Measurements from ENCODE around the gene GLI3. TPM values are rescaled to one million over a fixed set of nuclear protein-coding genes. Genes with fewer than 3 reads are reported as not detected.

GLI3 gene
- total RNA-seq, 1 donor from 2014 or later = 126 TPM

DNA sequence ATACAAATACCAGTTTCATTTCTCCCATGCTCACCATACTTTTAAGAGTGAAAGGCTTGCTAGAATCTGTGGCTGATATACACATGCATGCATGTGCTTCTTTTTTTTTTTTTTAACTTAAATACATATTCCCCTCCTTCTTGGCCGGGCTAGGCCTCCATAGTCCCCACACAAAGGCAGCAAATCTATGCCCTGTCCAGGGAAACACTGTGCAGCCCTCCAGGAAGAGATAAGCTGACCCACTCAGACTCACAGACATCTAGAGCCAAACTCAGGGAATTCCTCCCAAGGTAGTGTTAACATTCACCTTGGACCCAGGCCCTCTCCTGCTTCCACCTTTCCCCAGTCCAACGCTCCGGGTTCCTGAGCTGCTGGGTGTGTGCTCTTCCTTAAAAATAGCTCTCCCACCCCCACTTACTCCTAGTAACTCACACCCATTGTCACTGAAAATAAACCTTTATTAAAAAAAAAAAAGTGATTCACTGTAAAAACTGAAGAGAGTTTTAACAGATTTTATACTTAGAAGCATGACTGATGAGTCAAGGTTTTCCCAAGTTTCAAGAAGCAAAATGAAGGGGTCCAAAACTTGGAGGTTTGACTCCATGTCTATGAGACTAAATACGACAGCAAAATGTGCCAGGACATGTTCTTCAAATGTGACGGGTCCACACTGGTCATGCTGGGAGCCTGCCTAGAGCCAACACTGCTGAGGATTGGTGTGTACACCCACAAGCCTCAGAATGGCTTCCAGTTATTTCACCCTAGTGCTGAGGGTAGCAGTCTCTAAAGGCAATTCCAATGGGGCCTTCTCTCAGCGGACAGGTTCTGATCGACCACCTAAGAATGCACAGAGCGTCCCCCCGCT, 159.5 kb downstream of the GLI3 start:
- Mint-ChIP-seq H3K4me3 (no peak overlapping the region), H3K9me3 (no peaks in the 10 kb centered on the region), H3K4me1 (peaks cover 71% of the 10 kb centered on the region), H3K27ac (peak overlapping the region; percentile 32), H3K36me3 (peaks cover 6% of the 10 kb centered on the region), H3K27me3 (ENCODE audit: low read depth) (no peaks in the 10 kb centered on the region)
- no peak for DNase-seq (ENCODE audit: low spot score in 2 of 2, unreplicated experiment in 2 of 2)
- TF ChIP-seq, protein P1, sequence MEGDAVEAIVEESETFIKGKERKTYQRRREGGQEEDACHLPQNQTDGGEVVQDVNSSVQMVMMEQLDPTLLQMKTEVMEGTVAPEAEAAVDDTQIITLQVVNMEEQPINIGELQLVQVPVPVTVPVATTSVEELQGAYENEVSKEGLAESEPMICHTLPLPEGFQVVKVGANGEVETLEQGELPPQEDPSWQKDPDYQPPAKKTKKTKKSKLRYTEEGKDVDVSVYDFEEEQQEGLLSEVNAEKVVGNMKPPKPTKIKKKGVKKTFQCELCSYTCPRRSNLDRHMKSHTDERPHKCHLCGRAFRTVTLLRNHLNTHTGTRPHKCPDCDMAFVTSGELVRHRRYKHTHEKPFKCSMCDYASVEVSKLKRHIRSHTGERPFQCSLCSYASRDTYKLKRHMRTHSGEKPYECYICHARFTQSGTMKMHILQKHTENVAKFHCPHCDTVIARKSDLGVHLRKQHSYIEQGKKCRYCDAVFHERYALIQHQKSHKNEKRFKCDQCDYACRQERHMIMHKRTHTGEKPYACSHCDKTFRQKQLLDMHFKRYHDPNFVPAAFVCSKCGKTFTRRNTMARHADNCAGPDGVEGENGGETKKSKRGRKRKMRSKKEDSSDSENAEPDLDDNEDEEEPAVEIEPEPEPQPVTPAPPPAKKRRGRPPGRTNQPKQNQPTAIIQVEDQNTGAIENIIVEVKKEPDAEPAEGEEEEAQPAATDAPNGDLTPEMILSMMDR (IDR thresholded peaks at IDR 0.05; ENCODE audit: unreplicated experiment) = no peak

DNA sequence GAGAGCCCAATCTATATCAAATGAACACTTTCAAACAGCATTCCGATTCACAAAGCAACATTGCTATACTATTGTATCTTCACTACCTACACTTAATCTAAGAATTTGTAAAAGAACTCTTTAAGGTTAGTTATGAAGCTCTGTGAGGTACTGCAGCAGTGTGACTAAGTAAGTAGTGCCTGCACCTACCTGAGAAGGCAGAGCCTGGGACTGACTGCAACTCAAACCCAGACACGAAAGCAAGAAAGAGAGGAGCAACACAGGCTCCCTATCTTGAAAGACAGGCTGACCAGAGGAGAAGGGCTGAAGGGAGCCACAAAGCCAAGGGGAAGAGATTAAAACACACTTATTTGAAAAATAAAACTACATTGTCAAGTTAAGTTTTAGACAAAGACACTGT, 160.1 kb downstream of the GLI3 start:
- peaks cover 70% of the 10 kb centered on the region for H3K4me1 Mint-ChIP-seq

DNA sequence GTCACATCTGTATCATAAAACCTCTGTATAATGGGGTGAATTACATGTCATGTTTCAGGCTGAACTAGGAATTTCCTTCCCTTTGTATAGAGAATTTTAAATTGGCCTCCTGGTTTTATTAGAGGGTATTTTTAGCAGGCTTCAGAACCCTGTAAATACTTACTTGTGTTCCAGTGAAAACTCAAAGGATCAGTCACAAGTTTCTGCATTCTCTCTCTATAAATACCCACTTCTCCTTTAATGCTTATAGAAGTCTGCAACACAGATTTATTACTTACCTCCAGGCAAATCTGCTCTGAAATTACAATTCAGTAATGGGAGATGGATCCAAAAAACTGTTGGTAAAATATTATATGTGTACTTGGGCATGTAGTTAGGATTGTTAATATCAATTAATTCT, 161.6 kb downstream of the GLI3 start:
- H3K36me3 Mint-ChIP-seq = peaks cover 6% of the 10 kb centered on the region
- no peaks in the 10 kb centered on the region for H3K9me3 Mint-ChIP-seq
- peak overlapping the region; percentile 51 for H3K27ac Mint-ChIP-seq
- H3K4me1 Mint-ChIP-seq = peaks cover 63% of the 10 kb centered on the region
- H3K27me3 Mint-ChIP-seq (ENCODE audit: low read depth) = no peaks in the 10 kb centered on the region
- no peak for DNase-seq (ENCODE audit: low spot score in 2 of 2, unreplicated experiment in 2 of 2)
- TF ChIP-seq, protein P1 (IDR thresholded peaks at IDR 0.05; ENCODE audit: unreplicated experiment) = no peak
- H3K4me3 Mint-ChIP-seq = no peak overlapping the region

More for the DNA sequence above, 160.1 kb downstream of the GLI3 start:
- H3K27ac Mint-ChIP-seq = peak overlapping the region; percentile 81
- H3K9me3 Mint-ChIP-seq = no peaks in the 10 kb centered on the region
- no peak for DNase-seq (ENCODE audit: low spot score in 2 of 2, unreplicated experiment in 2 of 2)
- peaks cover 6% of the 10 kb centered on the region for H3K36me3 Mint-ChIP-seq
- no peaks in the 10 kb centered on the region for H3K27me3 Mint-ChIP-seq (ENCODE audit: low read depth)
- TF ChIP-seq, protein P1 (IDR thresholded peaks at IDR 0.05; ENCODE audit: unreplicated experiment) = no peak
- H3K4me3 Mint-ChIP-seq = no peak overlapping the region

DNA sequence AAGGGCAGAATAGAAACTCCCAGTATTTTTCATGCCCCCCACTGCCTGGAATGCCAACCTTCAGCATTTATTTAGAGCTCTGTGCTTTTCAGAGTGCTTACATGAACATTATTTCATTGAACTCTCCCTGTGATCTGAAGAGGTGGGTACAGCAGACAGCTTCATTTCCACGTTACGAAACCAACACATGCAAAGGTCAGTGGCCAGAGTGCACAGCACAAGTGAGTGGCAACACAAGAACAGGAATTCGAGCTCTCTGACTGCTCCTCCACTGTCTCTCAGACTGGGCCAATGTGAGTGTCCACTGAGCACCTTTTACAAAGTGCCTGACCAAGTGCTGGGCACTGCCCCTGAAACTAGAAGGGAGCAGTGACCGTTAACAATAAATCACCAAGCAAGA, 162.9 kb downstream of the GLI3 start:
- Mint-ChIP-seq H3K9me3 (no peaks in the 10 kb centered on the region), H3K27ac (peak overlapping the region; percentile 35), H3K36me3 (peaks cover 5% of the 10 kb centered on the region), H3K4me3 (no peak overlapping the region), H3K27me3 (ENCODE audit: low read depth) (no peaks in the 10 kb centered on the region), H3K4me1 (peaks cover 61% of the 10 kb centered on the region)
- DNase-seq (ENCODE audit: low spot score in 2 of 2, unreplicated experiment in 2 of 2) = no peak
- TF ChIP-seq, protein P1 (IDR thresholded peaks at IDR 0.05; ENCODE audit: unreplicated experiment) = no peak

DNA sequence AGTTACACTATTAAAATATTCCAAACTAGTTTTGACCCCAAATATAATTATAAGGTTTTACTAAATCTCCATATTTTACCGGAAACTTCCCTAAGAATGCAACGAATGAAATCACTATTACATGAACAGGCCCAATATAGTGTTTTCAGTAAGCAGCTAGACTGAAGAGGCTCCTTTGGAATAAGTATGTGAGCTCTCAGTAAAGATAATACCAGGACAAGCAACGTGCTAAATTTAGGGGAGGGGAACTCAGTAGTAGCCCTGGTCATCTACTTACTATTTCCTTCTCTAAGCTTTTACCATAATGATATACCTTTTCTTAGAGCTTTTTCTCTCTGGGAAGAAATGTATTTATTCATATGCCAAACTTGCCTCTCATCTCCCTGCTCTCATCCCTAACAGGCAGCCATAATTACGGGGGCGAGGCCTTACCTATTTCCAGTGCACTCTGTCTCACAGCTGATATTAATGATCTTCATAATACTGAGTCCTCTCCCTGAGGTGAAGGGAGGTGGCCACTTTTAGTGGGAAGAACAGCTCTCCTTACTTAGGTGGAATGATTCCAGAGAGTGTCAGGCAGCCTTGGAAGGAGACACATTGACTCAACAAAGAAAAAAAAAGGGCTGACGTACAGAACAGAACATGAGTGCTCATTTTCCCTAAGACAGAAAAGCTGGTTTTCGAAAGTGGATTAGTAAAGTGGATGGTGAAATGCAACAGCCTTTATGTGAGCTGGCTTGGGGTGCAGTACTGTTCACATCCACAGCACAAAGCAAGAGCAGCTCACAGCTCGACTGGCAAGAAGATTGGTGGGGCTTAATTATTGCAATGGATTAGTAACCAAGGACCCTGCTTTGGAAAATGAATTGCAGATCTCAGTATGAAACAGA, 165.4 kb downstream of the GLI3 start:
- peaks cover 7% of the 10 kb centered on the region for H3K36me3 Mint-ChIP-seq
- TF ChIP-seq, protein P1 (IDR thresholded peaks at IDR 0.05; ENCODE audit: unreplicated experiment) = peak; percentile 47
- no peak overlapping the region for H3K4me3 Mint-ChIP-seq
- no peak for DNase-seq (ENCODE audit: low spot score in 2 of 2, unreplicated experiment in 2 of 2)
- H3K9me3 Mint-ChIP-seq = no peaks in the 10 kb centered on the region
- peak overlapping the region; percentile 43 for H3K27ac Mint-ChIP-seq
- H3K27me3 Mint-ChIP-seq (ENCODE audit: low read depth) = no peaks in the 10 kb centered on the region
- peaks cover 62% of the 10 kb centered on the region for H3K4me1 Mint-ChIP-seq

Measured in mesothelial cell of epicardium (in vitro differentiated cells).